Calu3 (cell line): ENCODE data around the gene MACROD2. TPM values are rescaled to one million over a fixed set of nuclear protein-coding genes. Genes with fewer than 3 reads are reported as not detected.

ENCODE experiments used
- BruUV-seq: library from RNA; stranded (reverse); fragments of 400-500 nt; replicated peaks from 2 replicates; lab custom pipeline; 2021; lab: Mats Ljungman, UMichigan
- CTCF ChIA-PET: fragments of 300-600 bp; sonication (Branson Sonifier 250); formaldehyde crosslinking; loops from one replicate; lab custom pipeline; 2022; ENCODE audit warnings: antibody characterized with exemption; lab: Charles Lee
- DNase-seq: peaks from one replicate; pipeline ENCODE4 v3.0.0; 2022
- H3K27ac Mint-ChIP-seq: one replicate; pipeline ENCODE4 v1.8.0; 2022; ENCODE audit warnings: mixed read lengths; ENCODE audit not compliant: unreplicated experiment
- H3K27me3 Mint-ChIP-seq: one replicate; pipeline ENCODE4 v1.8.0; 2022; ENCODE audit warnings: mixed read lengths; ENCODE audit not compliant: unreplicated experiment
- H3K36me3 Mint-ChIP-seq: one replicate; pipeline ENCODE4 v1.8.0; 2022; ENCODE audit warnings: mild to moderate bottlenecking, moderate library complexity, mixed read lengths; ENCODE audit not compliant: insufficient read depth, unreplicated experiment
- H3K4me1 Mint-ChIP-seq: one replicate; pipeline ENCODE4 v1.8.0; 2022; ENCODE audit warnings: mild to moderate bottlenecking, low read depth, mixed read lengths; ENCODE audit not compliant: unreplicated experiment
- H3K4me3 Mint-ChIP-seq: one replicate; pipeline ENCODE4 v1.8.0; 2022; ENCODE audit warnings: mild to moderate bottlenecking, low read depth, moderate library complexity, mixed read lengths; ENCODE audit not compliant: unreplicated experiment
- H3K9me3 Mint-ChIP-seq: one replicate; pipeline ENCODE4 v1.8.0; 2022; ENCODE audit warnings: low read depth, mixed read lengths; ENCODE audit not compliant: unreplicated experiment
- CTCF ChIP-seq: fragments of 200-600 bp; IDR thresholded peaks from one replicate; pipeline ENCODE4 v1.8.0; 2022; ENCODE audit warnings: antibody characterized with exemption; ENCODE audit not compliant: unreplicated experiment
- intact Hi-C: fragments of 100-400 bp; cut with micrococcal nuclease; formaldehyde crosslinking; loops from one replicate; pipeline ENCODE4 v1.10.0; 2022; ENCODE audit not compliant: unreplicated experiment
- total RNA-seq: library from RNA; stranded (reverse); gene quantifications from 2 replicates; pipeline ENCODE4 v1.2.3, GENCODE V29; 2022

Gene MACROD2
- total RNA-seq, 1 experiment from 2014 or later: 29.4 TPM

GRCh38 chr20:14956026-14956425 is 960.7 kb downstream of the MACROD2 start:
- no peaks in the 10 kb centered on the region for H3K36me3 Mint-ChIP-seq
- intact Hi-C loops: no loop called here
- CTCF ChIA-PET: no interaction called here
- no peak overlapping the region for H3K27ac Mint-ChIP-seq
- no peaks in the 10 kb centered on the region for H3K4me1 Mint-ChIP-seq
- BruUV-seq: no TSS peak
- DNase-seq: no peak
- no peaks in the 10 kb centered on the region for H3K27me3 Mint-ChIP-seq
- no peak overlapping the region for H3K4me3 Mint-ChIP-seq
- no peaks in the 10 kb centered on the region for H3K9me3 Mint-ChIP-seq
- no peak for TF ChIP-seq CTCF

- intact Hi-C loops: no loop called here
- H3K27me3 Mint-ChIP-seq: no peaks in the 10 kb centered on the region
- BruUV-seq: no TSS peak
- H3K4me3 Mint-ChIP-seq: no peak overlapping the region
- no peaks in the 10 kb centered on the region for H3K9me3 Mint-ChIP-seq
- no peaks in the 10 kb centered on the region for H3K4me1 Mint-ChIP-seq
- CTCF ChIA-PET: no interaction called here
- no peak overlapping the region for H3K27ac Mint-ChIP-seq
- no peaks in the 10 kb centered on the region for H3K36me3 Mint-ChIP-seq
- no peak for TF ChIP-seq CTCF
- DNase-seq: no peak
Observed at GRCh38 chr20:14956538-14956937, 961.2 kb downstream of the MACROD2 start.

GRCh38 chr20:14957402-14957801 is 962.1 kb downstream of the MACROD2 start:
- CTCF ChIA-PET: no interaction called here
- H3K4me3 Mint-ChIP-seq: no peak overlapping the region
- no peaks in the 10 kb centered on the region for H3K27me3 Mint-ChIP-seq
- no peak overlapping the region for H3K27ac Mint-ChIP-seq
- no peaks in the 10 kb centered on the region for H3K36me3 Mint-ChIP-seq
- BruUV-seq: no TSS peak
- intact Hi-C loops: no loop called here
- DNase-seq: no peak
- H3K4me1 Mint-ChIP-seq: no peaks in the 10 kb centered on the region
- no peaks in the 10 kb centered on the region for H3K9me3 Mint-ChIP-seq
- no peak for TF ChIP-seq CTCF

GRCh38 chr20:14958626-14959025 is 963.3 kb downstream of the MACROD2 start:
- Mint-ChIP-seq H3K4me1 (no peaks in the 10 kb centered on the region), H3K9me3 (no peaks in the 10 kb centered on the region), H3K4me3 (no peak overlapping the region), H3K27me3 (no peaks in the 10 kb centered on the region), H3K36me3 (no peaks in the 10 kb centered on the region), H3K27ac (no peak overlapping the region)
- BruUV-seq: no TSS peak
- CTCF ChIA-PET: no interaction called here
- intact Hi-C loops: no loop called here
- TF ChIP-seq CTCF: no peak
- no peak for DNase-seq
